Anterior cingulate cortex (tissue), 58 donors: ENCODE results near the gene LRRC26.

Experiments used
- DNase-seq, 58 donors: peaks; one replicate each; lab custom pipeline; 2025; lab: John Stamatoyannopoulos, UW

The LRRC26 gene

DNA sequence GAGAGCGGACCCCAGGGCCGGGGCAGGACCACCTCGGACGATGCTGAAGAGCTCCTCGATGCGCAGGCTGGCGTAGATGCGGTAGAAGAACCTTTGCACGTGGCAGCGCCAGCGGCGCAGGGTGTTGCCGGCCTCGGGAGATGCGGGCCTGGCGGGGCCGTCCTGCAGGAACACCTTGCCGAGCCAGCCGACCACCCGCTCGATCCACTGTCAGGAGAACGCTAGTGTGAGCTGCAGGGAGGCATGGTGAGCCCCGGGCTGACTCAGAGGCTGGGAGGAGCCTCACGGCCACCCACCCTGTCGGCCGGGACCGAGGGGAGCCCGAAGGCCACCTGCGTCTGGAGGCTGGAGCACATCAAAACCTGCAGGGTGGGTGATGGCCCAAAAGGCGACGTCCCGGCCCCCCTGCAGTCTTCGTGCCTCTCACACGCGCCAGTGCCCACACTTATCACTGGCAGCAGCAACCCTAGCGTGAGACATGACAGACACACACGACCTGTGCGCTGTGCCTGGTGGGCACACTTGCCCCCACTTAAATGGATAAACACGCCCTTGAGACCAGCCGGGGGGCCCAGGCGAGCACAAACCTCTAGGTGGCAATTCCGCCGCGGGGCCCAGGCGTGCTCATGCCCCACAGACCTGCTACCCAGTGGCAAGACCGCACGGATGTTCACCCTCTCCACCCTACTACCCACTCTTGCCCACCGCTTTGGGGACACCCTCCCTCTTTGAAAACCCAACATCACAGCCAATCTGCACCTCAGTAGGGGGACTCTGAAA, 15.2 kb upstream of the LRRC26 start:
- DNase-seq: no peak

- no peak for DNase-seq
Measured at GRCh38 chr9:137183980-137184595, 14.2 kb upstream of the LRRC26 start.

- DNase-seq: no peak
Measured at GRCh38 chr9:137182836-137183235, 13.0 kb upstream of the LRRC26 start.

GRCh38 chr9:137181680-137182079, 11.8 kb upstream of the LRRC26 start:
- DNase-seq: no peak

DNA sequence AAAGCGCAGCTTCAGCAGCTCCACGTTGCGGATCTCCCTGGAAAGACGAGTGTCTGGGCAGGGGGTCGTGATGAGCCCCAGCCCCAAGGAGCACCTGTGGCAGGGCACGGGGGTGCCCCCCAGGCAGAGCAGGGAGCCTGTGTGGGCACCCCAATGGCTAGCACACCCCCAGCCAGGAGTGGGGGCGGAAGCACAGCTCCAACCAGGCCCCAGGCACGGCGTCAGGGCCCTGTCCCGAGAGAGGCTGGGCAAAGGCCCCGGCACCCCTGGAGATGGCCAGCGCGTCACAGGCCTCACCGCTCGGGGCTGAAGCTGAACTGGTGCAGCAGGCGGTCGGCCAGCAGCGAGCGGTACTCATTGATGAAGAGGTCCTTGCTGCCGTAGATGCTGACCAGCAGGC, 10.6 kb upstream of the LRRC26 start:
- DNase-seq: no peak

- DNase-seq: no peak
Measured at GRCh38 chr9:137179761-137180160, 9.9 kb upstream of the LRRC26 start.

DNA sequence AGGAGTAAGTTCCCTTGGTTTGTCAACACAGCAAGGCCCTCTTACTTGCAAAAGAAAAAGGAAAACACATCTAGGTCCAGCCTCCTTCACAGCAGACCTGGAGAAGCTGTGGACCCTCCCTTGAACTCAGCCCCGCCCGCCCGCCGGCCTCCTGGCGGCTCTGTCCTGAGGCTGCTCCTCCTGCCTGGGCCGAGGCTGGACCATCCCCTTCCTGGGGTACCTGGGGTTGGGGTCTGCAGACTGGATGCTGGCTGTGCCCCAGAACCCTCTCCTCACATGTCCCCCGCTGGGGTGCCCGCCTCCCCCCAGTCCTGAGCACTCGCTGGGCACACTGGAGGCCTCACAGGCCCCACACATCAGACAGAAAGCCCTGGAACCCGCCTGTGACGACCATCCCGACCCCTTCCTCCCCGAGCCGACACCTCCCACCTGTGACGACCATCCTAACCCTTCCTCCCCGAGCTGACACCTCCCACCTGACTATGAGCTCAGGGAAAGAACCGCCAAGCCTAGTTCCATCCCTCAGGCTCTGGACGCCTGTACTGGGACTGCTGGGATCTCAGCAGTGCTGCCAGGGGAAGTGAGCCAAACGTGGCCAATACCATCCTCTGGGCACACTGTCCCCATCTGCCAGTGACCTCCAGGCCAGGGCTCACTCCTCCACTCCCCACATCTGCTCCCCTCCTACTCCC, 9.2 kb upstream of the LRRC26 start:
- no peak for DNase-seq

DNA sequence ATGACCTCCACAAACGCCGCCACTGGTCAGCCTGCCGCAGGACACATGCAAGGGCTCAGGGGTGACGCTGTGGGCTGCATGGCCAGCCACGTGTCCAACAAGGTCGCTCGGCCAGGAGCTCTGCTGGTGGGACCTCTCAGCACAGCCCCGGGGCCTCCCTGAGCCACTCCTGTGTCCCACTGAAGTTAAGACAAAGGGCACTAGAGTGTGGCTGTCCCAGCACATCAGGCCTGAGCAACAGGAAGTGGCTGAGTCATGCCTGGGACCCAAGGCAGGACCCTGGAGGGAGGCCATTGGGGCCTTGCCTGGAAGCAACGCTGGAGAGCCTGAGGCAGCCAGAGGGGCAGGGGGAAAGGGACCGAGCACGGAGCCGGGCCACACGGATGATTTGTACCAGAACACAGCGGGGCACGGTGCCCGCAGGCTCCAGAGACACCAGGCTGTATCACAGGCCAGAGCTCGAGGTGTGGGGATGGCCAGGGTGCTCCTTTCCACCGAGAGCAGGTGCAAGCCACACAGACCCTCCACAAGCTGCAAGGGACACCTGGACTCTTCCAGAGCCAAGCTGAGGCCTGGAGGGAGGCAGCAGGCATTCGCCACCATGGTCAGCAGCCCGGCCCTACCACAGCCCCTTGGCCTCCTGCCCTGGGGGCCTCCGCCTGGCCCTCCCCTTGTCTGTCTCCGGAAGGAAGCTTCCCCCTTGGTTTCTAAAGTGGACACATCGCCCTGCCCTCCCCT, 8.5 kb upstream of the LRRC26 start:
- DNase-seq: no peak

DNA sequence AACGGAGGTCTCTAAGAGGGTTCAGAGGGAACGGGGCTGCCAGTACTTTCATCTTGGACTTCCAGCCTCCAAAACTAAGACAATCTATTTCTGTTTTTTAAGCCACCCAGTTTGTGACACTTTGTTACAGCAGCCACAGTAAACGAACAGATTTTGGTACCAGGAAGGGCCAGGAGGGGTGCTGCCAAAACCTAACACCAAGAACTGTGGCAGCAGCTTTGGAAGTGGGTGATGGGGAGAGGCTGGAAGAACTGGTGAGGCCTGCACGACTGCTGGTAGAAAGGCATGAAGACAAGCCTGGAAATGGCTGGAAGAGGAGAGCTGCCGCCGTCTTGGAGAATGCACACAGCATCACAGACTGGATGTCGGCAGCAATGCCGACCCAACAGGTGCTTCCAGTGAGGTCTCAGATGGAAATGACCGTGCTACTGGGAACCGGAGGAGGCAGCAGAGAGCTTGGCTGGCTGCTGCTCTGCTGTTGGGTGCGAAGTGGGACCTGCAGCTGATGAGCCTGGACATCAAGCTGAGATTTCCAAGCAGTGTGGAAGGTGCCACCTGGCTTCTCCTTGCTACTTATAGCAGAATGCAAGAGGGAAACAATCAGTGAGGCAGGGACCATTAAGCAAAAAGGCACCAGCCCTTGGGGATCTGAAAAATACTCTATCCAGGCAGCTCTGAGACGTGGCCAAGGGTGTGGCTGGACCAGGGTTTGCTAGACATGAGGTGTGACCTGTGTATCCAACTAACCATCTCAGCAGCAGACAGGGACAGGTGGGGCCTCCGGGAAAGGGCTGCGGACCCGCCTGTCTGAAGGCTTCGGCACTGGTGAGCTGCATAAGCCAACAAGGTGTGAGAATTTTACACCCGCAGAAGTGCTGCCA, 6.7 kb upstream of the LRRC26 start:
- DNase-seq: peak in 12 of 58 donors; percentile 15 to 62 (median 25)

- no peak for DNase-seq
Measured at GRCh38 chr9:137175345-137175961, 5.6 kb upstream of the LRRC26 start.

DNA sequence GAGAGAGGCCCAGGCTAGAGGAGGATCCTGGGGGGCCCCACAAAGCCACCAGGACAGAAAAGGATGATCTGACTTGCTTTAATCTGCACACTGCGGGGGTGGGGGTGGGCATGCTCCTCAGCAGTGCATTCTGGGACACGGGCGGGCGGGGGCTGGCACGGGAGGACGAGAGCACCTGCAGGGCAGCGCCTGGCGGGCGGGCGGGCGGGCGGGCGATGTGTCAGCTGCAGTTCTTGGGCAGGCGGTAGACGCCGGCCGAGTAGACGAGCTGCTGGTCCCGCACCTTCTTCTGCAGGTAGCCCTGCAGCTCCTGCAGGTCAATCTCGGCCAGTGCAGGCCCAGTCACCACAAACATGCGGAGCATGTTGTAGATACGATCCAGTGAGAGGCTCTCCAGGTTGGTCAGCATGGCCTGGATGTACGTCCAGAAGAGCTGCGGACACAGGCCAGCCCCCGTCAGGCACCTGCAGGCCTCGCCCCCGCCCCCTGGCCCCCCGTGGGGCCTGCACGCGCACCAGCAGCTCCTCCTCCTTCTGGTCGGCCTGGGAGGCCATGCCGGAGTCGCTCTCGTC, 5.0 kb upstream of the LRRC26 start:
- DNase-seq: no peak

- peak in 2 of 58 donors; percentile 18 to 33 for DNase-seq
Measured at GRCh38 chr9:137173796-137174664, 4.2 kb upstream of the LRRC26 start.

DNA sequence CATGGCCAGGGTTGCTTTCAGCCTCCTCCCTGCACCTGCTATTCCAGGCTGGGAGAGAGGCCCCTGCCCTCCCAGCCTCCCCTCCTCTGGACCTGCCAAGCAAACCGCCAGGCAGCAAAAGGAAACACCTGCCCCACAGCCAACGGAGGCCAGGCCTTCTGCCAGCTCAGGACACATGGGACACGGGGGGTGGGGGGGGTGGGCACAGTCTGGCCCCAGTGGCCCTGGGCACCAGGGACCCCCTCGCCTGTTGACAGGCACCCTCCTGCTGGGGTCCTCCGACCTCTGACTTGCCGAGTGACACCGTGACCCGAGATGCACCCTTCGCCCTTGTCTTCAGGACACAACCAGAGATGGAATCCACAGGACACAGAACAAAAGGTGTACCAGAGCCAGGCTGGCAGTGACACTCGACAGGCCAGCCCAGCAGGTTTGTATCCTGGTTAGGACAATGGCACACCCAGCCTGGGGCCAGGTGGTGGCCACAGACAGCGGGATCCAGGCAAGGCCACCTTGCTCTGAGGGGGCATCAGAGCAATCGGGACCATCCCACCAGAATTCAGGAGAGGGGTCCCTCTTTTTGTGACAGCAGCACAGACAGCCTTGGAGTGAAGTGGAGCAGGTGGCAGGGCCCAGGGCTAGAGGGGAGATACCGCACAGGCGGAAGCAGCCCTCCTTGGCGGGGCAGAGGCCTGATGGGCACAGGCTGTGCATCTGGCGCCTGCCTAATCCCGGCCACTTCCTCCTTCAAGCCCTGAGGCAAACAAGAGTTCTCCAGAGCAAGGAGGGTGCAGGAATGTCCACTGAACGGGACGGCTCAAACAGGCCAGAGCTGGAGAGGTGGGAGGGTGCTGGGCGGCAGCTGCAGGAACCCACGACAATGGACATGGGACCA, 3.3 kb upstream of the LRRC26 start:
- no peak for DNase-seq

GRCh38 chr9:137171149-137171900, 1.5 kb upstream of the LRRC26 start:
- no peak for DNase-seq

- no peak for DNase-seq
Measured at GRCh38 chr9:137170486-137171148, 766 bp upstream of the LRRC26 start.
